NCI-H526 (cell line): Measurements from ENCODE around the gene ATG2A.
A peak's percentile ranks its signal among the peaks of the same experiment; 100 is the strongest.

Source experiments
- DNase-seq, 2 experiments: peaks; one replicate each; lab custom pipeline; 2025; lab: John Stamatoyannopoulos, UW

The ATG2A gene

GRCh38 chr11:64870176-64870892, 46.7 kb downstream of the ATG2A start:
- no peak for DNase-seq

GRCh38 chr11:64869571-64870175, 47.3 kb downstream of the ATG2A start:
- peak; percentile 66 to 74 for DNase-seq

- DNase-seq: peak in 1 of 2 experiments; percentile 76
Observed at GRCh38 chr11:64868904-64869570, 48.0 kb downstream of the ATG2A start.

GRCh38 chr11:64867748-64868462, 49.1 kb downstream of the ATG2A start:
- DNase-seq: no peak

GRCh38 chr11:64866173-64866491, 50.9 kb downstream of the ATG2A start:
- DNase-seq: no peak

- peak in 1 of 2 experiments; percentile 46 for DNase-seq
Observed at GRCh38 chr11:64865286-64866172, 51.5 kb downstream of the ATG2A start.

GRCh38 chr11:64864473-64865285, 52.3 kb downstream of the ATG2A start:
- no peak for DNase-seq

GRCh38 chr11:64864135-64864472, 52.9 kb downstream of the ATG2A start:
- no peak for DNase-seq

- DNase-seq: no peak
Observed at GRCh38 chr11:64863391-64864060, 53.5 kb downstream of the ATG2A start.

- no peak for DNase-seq
Observed at GRCh38 chr11:64862987-64863390, 54.0 kb downstream of the ATG2A start.

- no peak for DNase-seq
Observed at GRCh38 chr11:64861227-64861975, 55.6 kb downstream of the ATG2A start.

GRCh38 chr11:64859542-64860414, 57.2 kb downstream of the ATG2A start:
- no peak for DNase-seq

- no peak for DNase-seq
Observed at GRCh38 chr11:64858467-64859263, 58.3 kb downstream of the ATG2A start.

GRCh38 chr11:64857485-64857884, 59.5 kb downstream of the ATG2A start:
- DNase-seq: no peak

GRCh38 chr11:64856382-64857227, 60.4 kb downstream of the ATG2A start:
- peak in 1 of 2 experiments; percentile 22 for DNase-seq

GRCh38 chr11:64855596-64856304, 61.3 kb downstream of the ATG2A start:
- no peak for DNase-seq
